ENCODE data around the gene PLBD2. TPM values are rescaled to one million over a fixed set of nuclear protein-coding genes. Genes with fewer than 3 reads are reported as not detected.

PLBD2 gene
- total and polyA plus RNA-seq, 10 of the 15 experiments (the other 5 are each of a cell fraction or from before 2014, with no cell fraction given) = 1.4 to 16.6 (median 5.9) TPM

DNA sequence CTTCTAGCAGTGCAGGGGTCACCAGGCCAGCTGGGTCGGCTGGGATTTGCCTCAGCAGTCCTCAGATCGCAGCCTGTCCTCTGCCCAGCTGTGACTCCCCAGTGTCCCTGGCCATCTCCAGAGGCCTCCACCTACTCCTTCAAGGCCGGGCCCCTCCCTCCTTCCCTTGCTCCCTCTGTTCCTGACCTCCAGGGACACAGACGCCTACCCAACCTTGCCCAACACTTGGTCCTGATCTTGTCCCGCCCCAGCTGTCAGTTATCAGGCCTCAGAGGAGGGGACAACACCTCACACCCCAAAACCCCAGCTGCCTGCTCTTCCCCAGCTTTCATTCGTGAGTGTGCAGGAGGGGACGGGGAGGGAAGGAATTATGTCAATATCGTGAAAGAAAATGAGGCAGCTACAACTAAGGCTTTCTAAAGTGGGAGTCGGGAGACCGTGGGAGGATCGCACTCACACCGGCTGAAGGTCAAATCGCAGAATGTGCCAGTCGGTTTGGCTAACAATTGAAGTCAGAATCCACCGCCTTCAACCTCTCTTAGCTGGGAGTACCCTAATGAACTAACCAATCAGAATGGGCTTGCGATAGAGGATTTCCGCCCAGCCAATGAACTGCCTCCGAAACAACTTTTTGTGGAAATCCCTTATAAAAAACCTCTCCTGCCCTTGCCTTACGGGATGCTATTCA, 9.4 kb upstream of the PLBD2 start:
- FAIRE-seq (no peak), DNase-seq (ENCODE audit: low read depth, low spot score) (no peak), ATAC-seq (no peak)
- Histone ChIP-seq H3K4me3 (no peak overlapping the region), H4K20me1 (ENCODE audit: control insufficient read depth, insufficient read depth) (no peaks in the 10 kb centered on the region), H3K79me2 (ENCODE audit: control insufficient read depth, insufficient read depth, low read length) (no peaks in the 10 kb centered on the region), H3K4me1 (ENCODE audit: control insufficient read depth, insufficient read depth, low read length) (no peaks in the 10 kb centered on the region), H3K9ac (ENCODE audit: control insufficient read depth, insufficient read depth, low read length) (no peak overlapping the region), H3K27ac (ENCODE audit: control insufficient read depth, insufficient read depth) (no peak overlapping the region), H3K27me3 (replicated peaks in 1 of 2; ENCODE audit: control insufficient read depth in 2 of 2, insufficient read depth in 2 of 2, low read length in 1 of 2) (no peaks in the 10 kb centered on the region; a peak in 1 of 4 replicates), H3K9me3 (replicated peaks; ENCODE audit: control insufficient read depth, insufficient read depth, low read length) (no peaks in the 10 kb centered on the region), H3K36me3 (ENCODE audit: control insufficient read depth in 2 of 2, insufficient read depth in 2 of 2, low read length in 1 of 2) (no peaks in the 10 kb centered on the region), H3K4me2 (ENCODE audit: control insufficient read depth, insufficient read depth) (no peak overlapping the region), H2AFZ (ENCODE audit: control insufficient read depth, low read depth, low read length) (no peak overlapping the region)
- TF ChIP-seq NR2C1 (IDR thresholded peaks at IDR 0.05) (no peak), SMARCA5 (IDR thresholded peaks at IDR 0.05) (no peak), HDGF (IDR thresholded peaks at IDR 0.05) (no peak), TARDBP (IDR thresholded peaks at IDR 0.05; ENCODE audit: borderline replicate concordance) (no peak), SPI1 (IDR thresholded peaks at IDR 0.05; ENCODE audit: borderline replicate concordance, insufficient read depth, low read depth, low read length) (no peak), BRCA1 (IDR thresholded peaks at IDR 0.05; ENCODE audit: low read depth, low read length) (no peak), WRNIP1 (IDR thresholded peaks at IDR 0.05; ENCODE audit: borderline replicate concordance, low read depth, low read length) (no peak), NFIC (IDR thresholded peaks at IDR 0.05; ENCODE audit: low read depth, low read length) (no peak), NFYB (IDR thresholded peaks at IDR 0.05; ENCODE audit: insufficient read depth, low read depth, low read length) (no peak), SUZ12 (IDR thresholded peaks at IDR 0.05; ENCODE audit: unreplicated experiment) (no peak)
- TF ChIP-seq, protein P1, sequence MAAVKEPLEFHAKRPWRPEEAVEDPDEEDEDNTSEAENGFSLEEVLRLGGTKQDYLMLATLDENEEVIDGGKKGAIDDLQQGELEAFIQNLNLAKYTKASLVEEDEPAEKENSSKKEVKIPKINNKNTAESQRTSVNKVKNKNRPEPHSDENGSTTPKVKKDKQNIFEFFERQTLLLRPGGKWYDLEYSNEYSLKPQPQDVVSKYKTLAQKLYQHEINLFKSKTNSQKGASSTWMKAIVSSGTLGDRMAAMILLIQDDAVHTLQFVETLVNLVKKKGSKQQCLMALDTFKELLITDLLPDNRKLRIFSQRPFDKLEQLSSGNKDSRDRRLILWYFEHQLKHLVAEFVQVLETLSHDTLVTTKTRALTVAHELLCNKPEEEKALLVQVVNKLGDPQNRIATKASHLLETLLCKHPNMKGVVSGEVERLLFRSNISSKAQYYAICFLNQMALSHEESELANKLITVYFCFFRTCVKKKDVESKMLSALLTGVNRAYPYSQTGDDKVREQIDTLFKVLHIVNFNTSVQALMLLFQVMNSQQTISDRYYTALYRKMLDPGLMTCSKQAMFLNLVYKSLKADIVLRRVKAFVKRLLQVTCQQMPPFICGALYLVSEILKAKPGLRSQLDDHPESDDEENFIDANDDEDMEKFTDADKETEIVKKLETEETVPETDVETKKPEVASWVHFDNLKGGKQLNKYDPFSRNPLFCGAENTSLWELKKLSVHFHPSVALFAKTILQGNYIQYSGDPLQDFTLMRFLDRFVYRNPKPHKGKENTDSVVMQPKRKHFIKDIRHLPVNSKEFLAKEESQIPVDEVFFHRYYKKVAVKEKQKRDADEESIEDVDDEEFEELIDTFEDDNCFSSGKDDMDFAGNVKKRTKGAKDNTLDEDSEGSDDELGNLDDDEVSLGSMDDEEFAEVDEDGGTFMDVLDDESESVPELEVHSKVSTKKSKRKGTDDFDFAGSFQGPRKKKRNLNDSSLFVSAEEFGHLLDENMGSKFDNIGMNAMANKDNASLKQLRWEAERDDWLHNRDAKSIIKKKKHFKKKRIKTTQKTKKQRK (IDR thresholded peaks at IDR 0.05; ENCODE audit: low read depth, low read length) = no peak
- POLR2A ChIA-PET = no interaction called here
- SMC1A ChIA-PET (ENCODE audit: uncharacterized antibody, unreplicated experiment) = interaction anchor here (0.6 to 1.7 kb wide), 2 partner anchors 14 to 43 kb away, joined by 3 to 4 read pairs; partner anchors contain the start of gene SLC8B1
- in situ Hi-C loops (cut with MboI) = no loop called here
- CTCF ChIA-PET = no interaction called here
- RAD21 ChIA-PET (ENCODE audit: unreplicated experiment) = interaction anchor here (1.7 kb wide), 1 partner anchor 14 kb away, joined by 5 read pairs; the partner anchor contains the start of gene SLC8B1
- intact Hi-C loops (cut with micrococcal nuclease; ENCODE audit: unreplicated experiment) = no loop called here
- WGBS (ENCODE audit: insufficient coverage, insufficient replicate concordance, low lambda C conversion rate, missing lambda C conversion rate) = 61% methylated on average over 19 of the region's 19 CpGs
- BruUV-seq (replicated peaks) = no TSS peak

Data from GM12878 (cell line).